DND-41 (cell line): ENCODE measurements around the gene SEC16B.

ENCODE experiments used
- EZH2 ChIP-seq: IDR thresholded peaks from 3 replicates; pipeline ENCODE4 v1.6.1; 2012; ENCODE audit warnings: borderline replicate concordance, low read depth, mild to moderate bottlenecking, moderate library complexity, low read length, inconsistent platforms; ENCODE audit not compliant: severe bottlenecking
- TF ChIP-seq, protein P1 (sequence below): IDR thresholded peaks from 2 replicates; pipeline ENCODE4 v1.5.1; 2012; ENCODE audit warnings: borderline replicate concordance, low read length, moderate library complexity, mild to moderate bottlenecking; ENCODE audit not compliant: poor library complexity, severe bottlenecking; ENCODE audit errors: extremely low read depth

DNA sequence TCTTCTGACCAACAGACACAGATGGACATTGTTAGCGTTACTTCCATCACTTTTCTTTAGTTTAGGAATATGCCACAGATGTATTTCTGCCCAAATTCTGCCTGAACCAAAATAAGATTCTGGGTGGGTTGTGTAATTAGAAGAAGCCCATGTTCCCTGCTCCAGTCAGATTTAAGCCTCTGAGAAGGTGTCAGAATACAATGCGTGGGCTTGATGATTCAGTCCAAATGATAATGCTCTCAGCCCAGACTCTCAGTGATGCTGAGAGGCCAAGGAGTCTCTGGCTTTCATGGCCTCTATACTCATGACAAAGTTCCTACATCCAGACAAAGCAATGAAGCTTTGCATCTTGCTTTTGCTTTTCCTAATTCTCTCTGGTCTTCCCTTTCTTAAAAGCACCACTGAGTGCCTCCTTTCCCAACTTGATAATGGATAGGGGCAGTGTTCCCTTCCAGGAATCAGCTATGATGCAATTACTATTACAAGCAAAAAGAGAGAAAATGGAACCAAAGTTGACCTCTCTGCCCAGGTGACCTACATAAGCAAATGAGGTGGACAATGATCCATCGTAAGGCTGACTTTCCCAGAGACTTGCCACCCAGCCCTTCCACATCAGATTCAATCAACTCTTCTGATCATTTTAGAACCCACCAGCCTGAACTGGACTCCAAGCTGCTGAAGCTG is 8.8 kb downstream of the SEC16B start:
- TF ChIP-seq, protein P1, sequence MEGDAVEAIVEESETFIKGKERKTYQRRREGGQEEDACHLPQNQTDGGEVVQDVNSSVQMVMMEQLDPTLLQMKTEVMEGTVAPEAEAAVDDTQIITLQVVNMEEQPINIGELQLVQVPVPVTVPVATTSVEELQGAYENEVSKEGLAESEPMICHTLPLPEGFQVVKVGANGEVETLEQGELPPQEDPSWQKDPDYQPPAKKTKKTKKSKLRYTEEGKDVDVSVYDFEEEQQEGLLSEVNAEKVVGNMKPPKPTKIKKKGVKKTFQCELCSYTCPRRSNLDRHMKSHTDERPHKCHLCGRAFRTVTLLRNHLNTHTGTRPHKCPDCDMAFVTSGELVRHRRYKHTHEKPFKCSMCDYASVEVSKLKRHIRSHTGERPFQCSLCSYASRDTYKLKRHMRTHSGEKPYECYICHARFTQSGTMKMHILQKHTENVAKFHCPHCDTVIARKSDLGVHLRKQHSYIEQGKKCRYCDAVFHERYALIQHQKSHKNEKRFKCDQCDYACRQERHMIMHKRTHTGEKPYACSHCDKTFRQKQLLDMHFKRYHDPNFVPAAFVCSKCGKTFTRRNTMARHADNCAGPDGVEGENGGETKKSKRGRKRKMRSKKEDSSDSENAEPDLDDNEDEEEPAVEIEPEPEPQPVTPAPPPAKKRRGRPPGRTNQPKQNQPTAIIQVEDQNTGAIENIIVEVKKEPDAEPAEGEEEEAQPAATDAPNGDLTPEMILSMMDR, result no peak
- no peak for TF ChIP-seq EZH2
